Peyer's patch (tissue), 4 donors: ENCODE data around the gene TMEM143.

ENCODE experiments used
- POLR2A ChIP-seq, 2 donors: fragments of 450-650 bp; IDR thresholded peaks; one replicate each; pipeline ENCODE4 v1.5.1; 2017; ENCODE audit warnings: antibody characterized with exemption in 2 of 2, mild to moderate bottlenecking in 2 of 2, moderate library complexity in 2 of 2
- TF ChIP-seq, protein P1 (sequence below), 6 experiments: fragments of 450-650 bp in 4 of 6; fragments of 200-600 bp in 2 of 6; sonication (generic) in 1 of 6; IDR thresholded peaks; one replicate each; pipeline ENCODE4 v1.5.1; 2017 to 2019; ENCODE audit warnings: antibody characterized with exemption in 6 of 6, mild to moderate bottlenecking in 3 of 6, moderate library complexity in 1 of 6

- TF ChIP-seq, protein P1, sequence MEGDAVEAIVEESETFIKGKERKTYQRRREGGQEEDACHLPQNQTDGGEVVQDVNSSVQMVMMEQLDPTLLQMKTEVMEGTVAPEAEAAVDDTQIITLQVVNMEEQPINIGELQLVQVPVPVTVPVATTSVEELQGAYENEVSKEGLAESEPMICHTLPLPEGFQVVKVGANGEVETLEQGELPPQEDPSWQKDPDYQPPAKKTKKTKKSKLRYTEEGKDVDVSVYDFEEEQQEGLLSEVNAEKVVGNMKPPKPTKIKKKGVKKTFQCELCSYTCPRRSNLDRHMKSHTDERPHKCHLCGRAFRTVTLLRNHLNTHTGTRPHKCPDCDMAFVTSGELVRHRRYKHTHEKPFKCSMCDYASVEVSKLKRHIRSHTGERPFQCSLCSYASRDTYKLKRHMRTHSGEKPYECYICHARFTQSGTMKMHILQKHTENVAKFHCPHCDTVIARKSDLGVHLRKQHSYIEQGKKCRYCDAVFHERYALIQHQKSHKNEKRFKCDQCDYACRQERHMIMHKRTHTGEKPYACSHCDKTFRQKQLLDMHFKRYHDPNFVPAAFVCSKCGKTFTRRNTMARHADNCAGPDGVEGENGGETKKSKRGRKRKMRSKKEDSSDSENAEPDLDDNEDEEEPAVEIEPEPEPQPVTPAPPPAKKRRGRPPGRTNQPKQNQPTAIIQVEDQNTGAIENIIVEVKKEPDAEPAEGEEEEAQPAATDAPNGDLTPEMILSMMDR (IDR thresholded peaks at IDR 0.05): no peak
- TF ChIP-seq POLR2A (IDR thresholded peaks at IDR 0.05): no peak
Measured at GRCh38 chr19:48381178-48381950, 17.6 kb upstream of the TMEM143 start.
